KMS-11 (cell line): ENCODE results near the gene PABPC1L.
A peak's percentile ranks its signal among the peaks of the same experiment; 100 is the strongest.

ENCODE experiments used
- H2AFZ ChIP-seq: fragments of 200-600 bp; sonication (generic); 2 replicates; pipeline ENCODE4 v1.6.1; 2016; ENCODE audit warnings: antibody characterized with exemption, mixed run types, low read depth
- H3K27ac ChIP-seq: fragments of 200-600 bp; sonication (generic); 2 replicates; pipeline ENCODE4 v1.6.1; 2016; ENCODE audit warnings: mild to moderate bottlenecking, mixed run types
- H3K27me3 ChIP-seq: fragments of 200-600 bp; sonication (generic); 2 replicates; pipeline ENCODE4 v1.6.1; 2017; ENCODE audit warnings: mild to moderate bottlenecking, low read depth, mixed run types, moderate library complexity; ENCODE audit not compliant: insufficient read depth
- H3K36me3 ChIP-seq: fragments of 200-600 bp; sonication (generic); 2 replicates; pipeline ENCODE4 v1.6.1; 2017; ENCODE audit warnings: mild to moderate bottlenecking, mixed run types; ENCODE audit not compliant: insufficient read depth
- H3K4me1 ChIP-seq: fragments of 200-600 bp; sonication (generic); 2 replicates; pipeline ENCODE4 v1.6.1; 2016; ENCODE audit warnings: mild to moderate bottlenecking, low read depth, mixed run types; ENCODE audit not compliant: poor library complexity, severe bottlenecking
- H3K4me2 ChIP-seq: fragments of 200-600 bp; sonication (generic); 2 replicates; pipeline ENCODE4 v1.7.0; 2016; ENCODE audit warnings: mild to moderate bottlenecking, mixed run types
- H3K4me3 ChIP-seq: fragments of 200-600 bp; sonication (generic); IDR thresholded peaks from 2 replicates; pipeline ENCODE4 v1.6.1; 2017; ENCODE audit warnings: low read depth, low read length, mixed read lengths; ENCODE audit not compliant: insufficient read depth
- H3K79me2 ChIP-seq: fragments of 200-600 bp; sonication (generic); 2 replicates; pipeline ENCODE4 v1.6.1; 2016; ENCODE audit warnings: low read depth, mixed run types; ENCODE audit not compliant: insufficient read depth
- H3K9ac ChIP-seq: fragments of 200-600 bp; sonication (generic); 2 replicates; pipeline ENCODE4 v1.6.1; 2016; ENCODE audit warnings: mild to moderate bottlenecking, mixed run types
- H4K20me1 ChIP-seq: fragments of 200-600 bp; sonication (generic); 2 replicates; pipeline ENCODE4 v1.6.1; 2016; ENCODE audit warnings: mild to moderate bottlenecking, mixed run types; ENCODE audit not compliant: insufficient read depth
- TF ChIP-seq, protein P1 (sequence below): fragments of 200-600 bp; sonication (generic); conservative IDR thresholded peaks from 2 replicates; pipeline ENCODE4 v1.6.1; 2017; ENCODE audit warnings: low read depth, mild to moderate bottlenecking, antibody characterized with exemption, low read length, moderate library complexity, mixed read lengths

The PABPC1L gene

DNA sequence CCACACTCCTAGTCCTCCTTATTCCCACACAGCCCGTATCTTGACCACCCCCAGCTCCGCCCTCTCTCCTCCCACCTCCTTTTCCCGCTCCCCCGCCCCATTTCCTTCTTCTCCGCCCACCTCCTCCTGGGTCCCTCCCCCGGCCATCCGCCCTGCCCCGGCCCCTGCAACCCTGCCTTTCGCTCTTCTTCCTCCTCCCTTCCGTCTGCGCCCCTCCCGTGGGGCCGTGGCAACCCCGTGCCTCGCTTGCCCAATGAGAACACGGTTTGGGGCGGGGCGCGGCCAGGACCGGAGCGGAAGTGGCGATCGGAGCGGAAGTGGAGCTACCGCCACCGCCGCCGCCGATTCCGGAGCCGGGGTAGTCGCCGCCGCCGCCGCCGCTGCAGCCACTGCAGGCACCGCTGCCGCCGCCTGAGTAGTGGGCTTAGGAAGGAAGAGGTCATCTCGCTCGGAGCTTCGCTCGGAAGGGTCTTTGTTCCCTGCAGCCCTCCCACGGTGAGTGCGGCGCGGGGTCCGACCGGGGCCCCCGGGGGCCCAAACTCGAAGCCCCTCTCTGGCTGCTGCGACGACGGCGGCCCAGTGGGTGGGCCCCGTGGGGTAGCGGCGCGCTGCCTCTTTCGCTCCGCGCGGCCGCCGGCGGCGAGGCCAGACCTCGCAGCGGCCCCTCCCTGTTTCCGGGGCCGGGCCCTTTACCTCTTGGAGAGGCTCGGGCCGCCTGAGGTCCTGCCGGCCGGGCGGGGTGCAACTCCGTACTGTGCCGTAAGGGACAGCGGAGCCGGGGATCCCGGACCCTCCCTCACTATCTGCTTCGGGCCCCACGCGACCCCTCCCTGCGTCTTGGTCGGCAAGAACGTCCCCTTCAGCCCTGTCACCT lies 24.2 kb upstream of the PABPC1L start, which contains the start of gene YWHAB:
TSS of gene YWHAB (plus strand) at position 314 of the 874 bp plus-strand sequence. CDS start 15,829 bp downstream, outside the sequence.
- Histone ChIP-seq H3K4me1 (peaks cover 45% of the 10 kb centered on the region), H2AFZ (peak within 1 kb of the TSS; percentile 64), H4K20me1 (peaks cover 28% of the 10 kb centered on the region), H3K4me3 (peak within 1 kb of the TSS; percentile 60), H3K9ac (peak within 1 kb of the TSS; percentile 87), H3K27ac (peak within 1 kb of the TSS; percentile 73), H3K36me3 (no peaks in the 10 kb centered on the region), H3K27me3 (no peaks in the 10 kb centered on the region), H3K4me2 (peak within 1 kb of the TSS; percentile 93), H3K79me2 (peaks cover 51% of the 10 kb centered on the region)
- TF ChIP-seq, protein P1, sequence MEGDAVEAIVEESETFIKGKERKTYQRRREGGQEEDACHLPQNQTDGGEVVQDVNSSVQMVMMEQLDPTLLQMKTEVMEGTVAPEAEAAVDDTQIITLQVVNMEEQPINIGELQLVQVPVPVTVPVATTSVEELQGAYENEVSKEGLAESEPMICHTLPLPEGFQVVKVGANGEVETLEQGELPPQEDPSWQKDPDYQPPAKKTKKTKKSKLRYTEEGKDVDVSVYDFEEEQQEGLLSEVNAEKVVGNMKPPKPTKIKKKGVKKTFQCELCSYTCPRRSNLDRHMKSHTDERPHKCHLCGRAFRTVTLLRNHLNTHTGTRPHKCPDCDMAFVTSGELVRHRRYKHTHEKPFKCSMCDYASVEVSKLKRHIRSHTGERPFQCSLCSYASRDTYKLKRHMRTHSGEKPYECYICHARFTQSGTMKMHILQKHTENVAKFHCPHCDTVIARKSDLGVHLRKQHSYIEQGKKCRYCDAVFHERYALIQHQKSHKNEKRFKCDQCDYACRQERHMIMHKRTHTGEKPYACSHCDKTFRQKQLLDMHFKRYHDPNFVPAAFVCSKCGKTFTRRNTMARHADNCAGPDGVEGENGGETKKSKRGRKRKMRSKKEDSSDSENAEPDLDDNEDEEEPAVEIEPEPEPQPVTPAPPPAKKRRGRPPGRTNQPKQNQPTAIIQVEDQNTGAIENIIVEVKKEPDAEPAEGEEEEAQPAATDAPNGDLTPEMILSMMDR: no peak

GRCh38 chr20:44886266-44886651 lies 23.6 kb upstream of the PABPC1L start:
- Histone ChIP-seq H3K36me3 (no peaks in the 10 kb centered on the region), H2AFZ (peak overlapping the region; percentile 64; the same call in 1 of the 2 replicates), H3K4me3 (peak overlapping the region; percentile 60), H3K79me2 (peaks cover 57% of the 10 kb centered on the region), H3K27ac (peak overlapping the region; percentile 73), H3K4me1 (peaks cover 47% of the 10 kb centered on the region), H3K27me3 (no peaks in the 10 kb centered on the region), H3K4me2 (peak overlapping the region; percentile 93), H4K20me1 (peaks cover 30% of the 10 kb centered on the region), H3K9ac (peak overlapping the region; percentile 87)
- TF ChIP-seq, protein P1: no peak; the same call in 1 of the 2 replicates

DNA sequence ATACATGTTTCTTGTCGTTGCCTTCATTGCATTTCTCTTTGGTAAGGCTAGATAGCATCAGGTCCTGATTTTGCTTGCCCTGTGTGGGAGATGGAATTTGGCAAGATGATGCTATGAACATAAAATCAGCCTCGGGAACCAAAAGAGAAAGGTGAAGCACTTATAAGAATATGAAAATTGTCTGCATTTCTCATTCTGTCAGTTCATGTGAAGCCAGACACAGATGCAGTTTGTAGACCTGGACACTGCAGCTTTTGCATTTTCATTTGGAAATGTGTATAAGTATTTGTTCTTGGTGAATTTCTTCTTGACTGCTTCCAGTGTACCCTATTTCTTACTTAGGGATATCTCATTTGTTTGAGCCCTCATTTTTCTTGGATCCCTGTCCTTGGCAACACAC lies 23.0 kb upstream of the PABPC1L start:
- Histone ChIP-seq H4K20me1 (peaks cover 35% of the 10 kb centered on the region), H3K4me3 (peak overlapping the region; percentile 60), H3K4me2 (peak overlapping the region; percentile 93), H3K36me3 (no peaks in the 10 kb centered on the region), H2AFZ (no peak overlapping the region), H3K79me2 (peaks cover 63% of the 10 kb centered on the region), H3K4me1 (peaks cover 52% of the 10 kb centered on the region), H3K9ac (peak overlapping the region; percentile 87), H3K27ac (no peak overlapping the region; the same call in 1 of the 2 replicates), H3K27me3 (no peaks in the 10 kb centered on the region)
- TF ChIP-seq, protein P1: no peak

DNA sequence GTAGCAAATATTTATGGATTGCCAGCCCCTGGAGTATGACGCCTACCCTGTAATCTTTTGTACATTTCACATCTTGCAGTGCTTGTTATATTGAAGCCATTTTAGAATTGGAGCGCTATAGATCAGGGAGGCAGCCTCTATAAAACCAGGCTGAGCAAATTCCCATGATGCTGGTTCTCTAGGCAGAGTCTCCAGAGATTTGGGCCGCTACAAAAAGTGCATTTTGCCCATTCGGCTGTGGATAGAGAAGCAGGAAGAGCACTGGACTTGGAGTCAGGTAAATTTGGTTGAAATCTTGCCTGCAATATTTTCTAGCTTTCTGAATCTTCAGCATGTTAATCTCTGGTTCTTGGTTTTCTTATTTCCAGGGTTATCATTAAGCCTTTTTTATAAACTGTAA lies 22.4 kb upstream of the PABPC1L start:
- H2AFZ ChIP-seq: no peak overlapping the region
- no peaks in the 10 kb centered on the region for H3K36me3 ChIP-seq
- H3K4me3 ChIP-seq: no peak overlapping the region
- H3K27ac ChIP-seq: no peak overlapping the region
- H3K79me2 ChIP-seq: peaks cover 69% of the 10 kb centered on the region
- peaks cover 52% of the 10 kb centered on the region for H3K4me1 ChIP-seq
- H3K27me3 ChIP-seq: no peaks in the 10 kb centered on the region
- TF ChIP-seq, protein P1: no peak
- no peak overlapping the region for H3K9ac ChIP-seq
- H4K20me1 ChIP-seq: peaks cover 39% of the 10 kb centered on the region
- H3K4me2 ChIP-seq: peak overlapping the region; percentile 93
